ENCODE data around the gene MYO9A. TPM values are rescaled to one million over a fixed set of nuclear protein-coding genes. Genes with fewer than 3 reads are reported as not detected.

Gene MYO9A
- total RNA-seq, 3 donors from 2014 or later, result 40.0 to 79.3 (median 41.8) TPM

GRCh38 chr15:72133211-72133610, 15.3 kb upstream of the MYO9A start:
- TF ChIP-seq CTCF (IDR thresholded peaks at IDR 0.05), result no peak
- peaks cover 16% of the 10 kb centered on the region for H3K4me1 ChIP-seq (ENCODE audit: low read depth)
- intact Hi-C loops (cut with DNase I, micrococcal nuclease), result no loop called here
- H3K36me3 ChIP-seq (ENCODE audit: low read depth), result no peaks in the 10 kb centered on the region
- no peak overlapping the region for H3K4me3 ChIP-seq
- ATAC-seq, result no peak
- H3K9me3 ChIP-seq, result no peaks in the 10 kb centered on the region
- no peak for DNase-seq

GRCh38 chr15:72131922-72132321, 14.0 kb upstream of the MYO9A start:
- no peaks in the 10 kb centered on the region for H3K36me3 ChIP-seq (ENCODE audit: low read depth)
- ATAC-seq (no peak), DNase-seq (no peak)
- H3K9me3 ChIP-seq, result no peaks in the 10 kb centered on the region
- no peak overlapping the region for H3K4me3 ChIP-seq
- peaks cover 9% of the 10 kb centered on the region for H3K4me1 ChIP-seq (ENCODE audit: low read depth)
- intact Hi-C loops (cut with DNase I, micrococcal nuclease), result no loop called here
- TF ChIP-seq CTCF (IDR thresholded peaks at IDR 0.05), result no peak

- intact Hi-C loops (cut with DNase I, micrococcal nuclease), result no loop called here
- Histone ChIP-seq H3K4me1 (ENCODE audit: low read depth) (peaks cover 5% of the 10 kb centered on the region), H3K9me3 (no peaks in the 10 kb centered on the region), H3K4me3 (no peak overlapping the region), H3K36me3 (ENCODE audit: low read depth) (no peaks in the 10 kb centered on the region)
- DNase-seq, result peak in 1 of 3 donors; percentile 35
- no peak for TF ChIP-seq CTCF (IDR thresholded peaks at IDR 0.05)
- peak; percentile 76 for ATAC-seq
These were observed 12.3 kb upstream of the MYO9A start for GRCh38 chr15:72130272-72130671.

- TF ChIP-seq CTCF (IDR thresholded peaks at IDR 0.05), result no peak
- Histone ChIP-seq H3K4me3 (no peak overlapping the region), H3K4me1 (ENCODE audit: low read depth) (peaks cover 5% of the 10 kb centered on the region), H3K9me3 (no peaks in the 10 kb centered on the region), H3K36me3 (ENCODE audit: low read depth) (no peaks in the 10 kb centered on the region)
- DNase-seq (no peak), ATAC-seq (no peak)
- intact Hi-C loops (cut with DNase I, micrococcal nuclease), result no loop called here
These were observed 10.4 kb upstream of the MYO9A start for GRCh38 chr15:72128359-72128758.

- no peak for TF ChIP-seq CTCF (IDR thresholded peaks at IDR 0.05)
- DNase-seq (no peak), ATAC-seq (no peak)
- H3K9me3 ChIP-seq, result no peaks in the 10 kb centered on the region
- H3K4me1 ChIP-seq (ENCODE audit: low read depth), result peaks cover 5% of the 10 kb centered on the region
- H3K36me3 ChIP-seq (ENCODE audit: low read depth), result no peaks in the 10 kb centered on the region
- intact Hi-C loops (cut with DNase I, micrococcal nuclease), result no loop called here
- no peak overlapping the region for H3K4me3 ChIP-seq
These were observed 9.9 kb upstream of the MYO9A start for GRCh38 chr15:72127724-72128322.

- DNase-seq, result no peak
- H3K36me3 ChIP-seq (ENCODE audit: low read depth), result no peaks in the 10 kb centered on the region
- no peak for ATAC-seq
- no peak for TF ChIP-seq CTCF (IDR thresholded peaks at IDR 0.05)
- H3K9me3 ChIP-seq, result no peaks in the 10 kb centered on the region
- intact Hi-C loops (cut with DNase I, micrococcal nuclease), result no loop called here
- H3K4me3 ChIP-seq, result no peak overlapping the region
- no peaks in the 10 kb centered on the region for H3K4me1 ChIP-seq (ENCODE audit: low read depth)
These were observed 6.3 kb upstream of the MYO9A start for GRCh38 chr15:72124218-72124617.
